Thyroid gland (tissue), 4 donors: ENCODE data around the gene KMO. TPM values are rescaled to one million over a fixed set of nuclear protein-coding genes. Genes with fewer than 3 reads are reported as not detected.

ENCODE experiments used
- DNase-seq, 2 donors: peaks; one replicate each; pipeline ENCODE4 v3.0.0-alpha.2; 2019
- H3K27ac ChIP-seq, 3 donors: fragments of 200-600 bp; sonication (generic); 1 replicate in 2 of 3; 2 replicates in 1 of 3; pipeline ENCODE4 v1.5.1; 2016 to 2019; ENCODE audit warnings: mild to moderate bottlenecking in 1 of 3, moderate library complexity in 1 of 3
- H3K27me3 ChIP-seq: fragments of 200-600 bp; sonication (generic); one replicate; pipeline ENCODE4 v1.5.1; 2019
- H3K36me3 ChIP-seq, 2 donors: fragments of 200-600 bp; sonication (generic); one replicate each; pipeline ENCODE4 v1.5.1; 2016 to 2019
- H3K4me1 ChIP-seq, 2 donors: fragments of 200-600 bp; sonication (generic); one replicate each; pipeline ENCODE4 v1.5.1; 2017 to 2019
- H3K4me3 ChIP-seq, 3 donors: fragments of 200-600 bp; sonication (generic); replicated peaks in 1 of 3; 1 replicate in 2 of 3; 2 replicates in 1 of 3; pipeline ENCODE4 v1.5.1; 2016; ENCODE audit warnings: mild to moderate bottlenecking in 1 of 3
- H3K9me3 ChIP-seq: fragments of 200-600 bp; sonication (generic); one replicate; pipeline ENCODE4 v1.5.1; 2017
- POLR2A ChIP-seq, 2 donors: fragments of 450-650 bp; IDR thresholded peaks; one replicate each; pipeline ENCODE4 v1.6.1; 2017; ENCODE audit warnings: antibody characterized with exemption in 2 of 2, mild to moderate bottlenecking in 2 of 2, moderate library complexity in 1 of 2
- WGBS, 2 donors: methylation state at CpG; one replicate each; pipeline ENCODE4 v1.1.5; 2017; 5-methylcytosine and 5-hydroxymethylcytosine counted together
- intact Hi-C: fragments of 100-400 bp; cut with DNase I; formaldehyde crosslinking; loops from one replicate; pipeline ENCODE4 v1.15.1; 2023
- total RNA-seq, 4 donors: library from RNA; depleted of rRNA; stranded (reverse); fragments of >200 nt; gene quantifications; one replicate each; pipeline ENCODE4 v1.2.3, GENCODE V29; 2016
- TF ChIP-seq, protein P1 (sequence below), 6 experiments: fragments of 200-600 bp in 3 of 6; fragments of 450-650 bp in 3 of 6; sonication (generic) in 3 of 6; IDR thresholded peaks; one replicate each; pipeline ENCODE4 v1.5.1; 2016 to 2019; ENCODE audit warnings: antibody characterized with exemption in 6 of 6, mild to moderate bottlenecking in 2 of 6, inconsistent platforms in 1 of 6, moderate library complexity in 1 of 6

The KMO gene
- total RNA-seq, 4 donors from 2014 or later = 0.27 to 2.3 (median 0.39) TPM; not detected in 1

DNA sequence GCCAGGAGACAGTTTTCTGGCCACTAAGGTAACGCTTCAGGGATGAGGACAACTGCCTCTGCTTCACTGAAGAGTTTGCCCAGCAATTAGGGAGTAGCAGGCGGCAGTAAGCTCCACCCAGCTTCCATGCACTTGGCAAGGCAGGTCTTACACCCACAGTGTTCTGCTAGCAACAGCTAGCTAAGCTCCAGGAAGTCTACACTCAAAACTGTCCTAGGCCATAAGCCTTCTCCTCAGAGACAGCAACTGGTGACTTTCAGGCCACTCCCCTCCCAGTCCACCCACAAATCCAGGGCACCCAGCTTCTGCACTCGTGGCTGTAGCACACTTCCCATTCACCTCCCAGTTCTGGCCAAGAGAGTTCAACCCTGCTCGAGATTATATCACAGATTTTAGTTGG is 47.3 kb downstream of the KMO start:
- 70 to 75% methylated on average over 2 to 3 of the region's 4 CpGs for WGBS, 2 donors
- DNase-seq = no peak
- H3K4me1 ChIP-seq = no peaks in the 10 kb centered on the region
- intact Hi-C loops = no loop called here
- H3K27me3 ChIP-seq = no peaks in the 10 kb centered on the region
- no peaks in the 10 kb centered on the region for H3K36me3 ChIP-seq
- TF ChIP-seq POLR2A (IDR thresholded peaks at IDR 0.05) = no peak
- TF ChIP-seq, protein P1, sequence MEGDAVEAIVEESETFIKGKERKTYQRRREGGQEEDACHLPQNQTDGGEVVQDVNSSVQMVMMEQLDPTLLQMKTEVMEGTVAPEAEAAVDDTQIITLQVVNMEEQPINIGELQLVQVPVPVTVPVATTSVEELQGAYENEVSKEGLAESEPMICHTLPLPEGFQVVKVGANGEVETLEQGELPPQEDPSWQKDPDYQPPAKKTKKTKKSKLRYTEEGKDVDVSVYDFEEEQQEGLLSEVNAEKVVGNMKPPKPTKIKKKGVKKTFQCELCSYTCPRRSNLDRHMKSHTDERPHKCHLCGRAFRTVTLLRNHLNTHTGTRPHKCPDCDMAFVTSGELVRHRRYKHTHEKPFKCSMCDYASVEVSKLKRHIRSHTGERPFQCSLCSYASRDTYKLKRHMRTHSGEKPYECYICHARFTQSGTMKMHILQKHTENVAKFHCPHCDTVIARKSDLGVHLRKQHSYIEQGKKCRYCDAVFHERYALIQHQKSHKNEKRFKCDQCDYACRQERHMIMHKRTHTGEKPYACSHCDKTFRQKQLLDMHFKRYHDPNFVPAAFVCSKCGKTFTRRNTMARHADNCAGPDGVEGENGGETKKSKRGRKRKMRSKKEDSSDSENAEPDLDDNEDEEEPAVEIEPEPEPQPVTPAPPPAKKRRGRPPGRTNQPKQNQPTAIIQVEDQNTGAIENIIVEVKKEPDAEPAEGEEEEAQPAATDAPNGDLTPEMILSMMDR (IDR thresholded peaks at IDR 0.05) = no peak
- no peaks in the 10 kb centered on the region for H3K9me3 ChIP-seq
- no peak overlapping the region for H3K4me3 ChIP-seq
- no peak overlapping the region for H3K27ac ChIP-seq

DNA sequence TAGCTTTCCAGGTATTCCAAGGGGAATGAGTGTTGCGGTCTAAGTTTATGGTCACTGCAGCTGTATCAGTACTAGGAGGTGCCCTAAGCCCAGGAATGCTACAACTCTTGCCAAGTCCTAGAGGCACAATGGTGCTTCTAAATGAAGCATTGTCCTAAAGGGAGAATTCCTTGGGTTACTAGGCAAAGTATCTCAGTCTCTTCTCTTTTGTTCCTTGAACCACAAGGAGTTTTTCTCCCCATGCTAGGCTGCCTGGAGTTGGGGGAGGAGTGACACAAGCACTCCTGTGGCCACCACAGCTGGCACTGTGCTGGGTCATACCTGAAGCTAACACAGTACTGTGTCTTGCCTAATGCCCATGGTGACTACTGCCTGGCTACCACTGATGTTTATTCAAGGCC is 50.7 kb downstream of the KMO start:
- H3K27ac ChIP-seq = no peak overlapping the region

DNA sequence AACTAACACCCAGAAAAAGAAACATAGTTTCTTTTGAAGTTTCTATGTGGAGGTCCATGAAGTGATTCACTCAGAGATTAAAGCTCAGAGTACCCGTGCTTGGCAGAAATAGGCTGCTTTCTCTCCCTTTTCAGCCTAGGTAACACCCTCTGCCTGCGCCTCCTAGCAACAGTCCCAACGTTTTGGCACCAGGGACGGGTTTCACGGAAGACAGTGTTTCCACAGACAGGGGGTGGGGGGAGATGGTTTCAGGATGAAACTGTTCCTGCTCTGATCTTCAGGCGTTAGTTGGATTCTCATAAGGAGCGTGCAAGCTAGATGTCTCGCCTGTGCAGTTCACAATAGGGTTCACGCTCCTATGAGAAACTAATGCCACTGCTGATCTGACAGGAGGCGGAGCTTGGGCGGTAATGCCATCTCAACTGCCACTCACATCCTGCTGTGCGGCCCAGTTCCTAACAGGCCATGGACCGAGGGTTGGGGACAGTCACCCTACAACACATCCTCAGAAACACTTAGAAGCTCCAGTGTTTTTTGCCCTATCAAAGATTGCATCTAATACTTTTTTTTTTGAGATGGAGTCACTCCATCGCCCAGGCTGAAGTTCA is 54.8 kb downstream of the KMO start:
- intact Hi-C loops = no loop called here
- Histone ChIP-seq H3K27ac (no peak overlapping the region), H3K36me3 (no peaks in the 10 kb centered on the region), H3K9me3 (no peaks in the 10 kb centered on the region), H3K27me3 (no peaks in the 10 kb centered on the region), H3K4me3 (no peak overlapping the region), H3K4me1 (no peaks in the 10 kb centered on the region)
- 88 to 89% methylated on average over 14 of the region's 14 CpGs for WGBS, 2 donors
- no peak for DNase-seq
- TF ChIP-seq POLR2A (IDR thresholded peaks at IDR 0.05) = no peak
- TF ChIP-seq, protein P1 (IDR thresholded peaks at IDR 0.05) = no peak

More for the DNA sequence above, 50.7 kb downstream of the KMO start:
- WGBS, 2 donors = 96 to 100% methylated on average over 1 of the region's 1 CpG
- intact Hi-C loops = no loop called here
- no peak for DNase-seq
- TF ChIP-seq POLR2A (IDR thresholded peaks at IDR 0.05) = no peak
- TF ChIP-seq, protein P1 (IDR thresholded peaks at IDR 0.05) = no peak
- Histone ChIP-seq H3K4me3 (no peak overlapping the region), H3K4me1 (no peaks in the 10 kb centered on the region), H3K27me3 (no peaks in the 10 kb centered on the region), H3K36me3 (no peaks in the 10 kb centered on the region), H3K9me3 (no peaks in the 10 kb centered on the region)

DNA sequence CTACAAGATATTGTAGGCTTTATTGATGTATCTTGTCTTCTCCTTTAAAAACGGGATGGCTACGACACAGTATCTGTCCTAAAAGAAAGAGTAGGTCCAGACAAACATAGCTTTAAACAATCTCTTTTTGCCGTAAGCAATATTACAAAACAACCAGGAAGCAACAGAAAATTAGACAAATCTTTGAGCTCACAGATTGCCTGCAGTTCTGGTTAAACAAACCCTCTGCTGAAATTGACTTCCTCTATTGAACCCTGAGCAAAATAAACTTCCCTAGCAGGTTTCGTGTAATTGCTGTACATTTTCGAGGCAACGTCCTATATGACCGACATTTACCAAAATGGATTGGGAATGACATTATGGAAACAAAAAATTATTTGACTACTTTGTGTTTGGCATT is 57.3 kb downstream of the KMO start:
- Histone ChIP-seq H3K36me3 (no peaks in the 10 kb centered on the region), H3K9me3 (no peaks in the 10 kb centered on the region), H3K27ac (no peak overlapping the region), H3K4me1 (no peaks in the 10 kb centered on the region), H3K27me3 (no peaks in the 10 kb centered on the region), H3K4me3 (no peak overlapping the region)
- TF ChIP-seq, protein P1 (IDR thresholded peaks at IDR 0.05) = no peak
- no peak for TF ChIP-seq POLR2A (IDR thresholded peaks at IDR 0.05)
- WGBS, 2 donors = 89 to 90% methylated on average over 7 of the region's 7 CpGs
- intact Hi-C loops = no loop called here
- DNase-seq = no peak

DNA sequence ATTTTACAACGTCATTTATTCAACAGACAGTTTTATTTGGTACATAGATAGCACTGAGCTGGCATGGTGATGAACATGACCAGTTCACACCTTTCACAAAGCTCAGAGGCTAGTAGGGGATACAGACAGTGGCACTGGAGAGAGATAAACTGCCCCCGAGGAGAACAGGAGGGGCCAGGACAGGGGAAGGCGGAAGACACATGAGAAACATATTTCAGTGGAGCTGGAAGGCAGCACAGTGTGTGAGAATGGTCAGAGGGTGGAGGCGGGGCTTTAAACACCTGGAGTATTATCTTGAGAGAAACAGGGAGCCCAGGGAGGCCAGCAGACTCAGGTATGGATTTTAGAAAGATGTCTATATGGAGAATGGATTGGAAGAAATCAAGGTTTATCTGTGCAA is 58.5 kb downstream of the KMO start:
- intact Hi-C loops = no loop called here
- no peak for DNase-seq

More for the DNA sequence above, 58.5 kb downstream of the KMO start:
- Histone ChIP-seq H3K9me3 (no peaks in the 10 kb centered on the region), H3K4me1 (no peaks in the 10 kb centered on the region), H3K36me3 (no peaks in the 10 kb centered on the region), H3K4me3 (no peak overlapping the region), H3K27ac (no peak overlapping the region), H3K27me3 (no peaks in the 10 kb centered on the region)
- TF ChIP-seq, protein P1 (IDR thresholded peaks at IDR 0.05) = no peak
- TF ChIP-seq POLR2A (IDR thresholded peaks at IDR 0.05) = no peak
- WGBS, 2 donors = 75 to 76% methylated on average over 4 of the region's 4 CpGs
